Testis (tissue), 3 donors: Measurements from ENCODE around the gene BIN2. TPM values are rescaled to one million over a fixed set of nuclear protein-coding genes. Genes with fewer than 3 reads are reported as not detected.

Experiments
- DNase-seq: peaks from one replicate; pipeline ENCODE4 v3.0.0-alpha.2; 2019
- H3K27ac ChIP-seq, 2 donors: fragments of 200-600 bp; sonication (generic); one replicate each; pipeline ENCODE4 v1.5.1; 2019
- H3K27me3 ChIP-seq: fragments of 200-600 bp; sonication (generic); one replicate; pipeline ENCODE4 v1.5.1; 2019
- H3K36me3 ChIP-seq: fragments of 200-600 bp; sonication (generic); one replicate; pipeline ENCODE4 v1.5.1; 2017; ENCODE audit warnings: low read depth; ENCODE audit errors: missing control alignments
- H3K4me1 ChIP-seq: fragments of 200-600 bp; sonication (generic); one replicate; pipeline ENCODE4 v1.5.1; 2019
- H3K4me3 ChIP-seq, 2 donors: fragments of 200-600 bp; sonication (generic); one replicate each; pipeline ENCODE4 v1.5.1; 2017 to 2019
- H3K9me3 ChIP-seq: fragments of 200-600 bp; sonication (generic); one replicate; pipeline ENCODE4 v1.5.1; 2017
- POLR2A ChIP-seq: fragments of 450-650 bp; IDR thresholded peaks from one replicate; pipeline ENCODE4 v1.6.1; 2017; ENCODE audit warnings: antibody characterized with exemption, mild to moderate bottlenecking, moderate library complexity
- WGBS, 2 donors: methylation state at CpG; one replicate each; pipeline ENCODE4 v1.1.5; 2018; 5-methylcytosine and 5-hydroxymethylcytosine counted together
- intact Hi-C: fragments of 100-400 bp; cut with DNase I; formaldehyde crosslinking; loops from one replicate; pipeline ENCODE4 v1.15.1; 2023; ENCODE audit warnings: low total_unique reads
- polyA plus RNA-seq: library from polyadenylated mRNA; stranded (reverse); fragments of 350-450 nt; fragmentation: Illumina TruSeq; extraction: RNeasy Lipid Tissue Mini Kit (QIAGEN cat#74804); gene quantifications from one replicate; pipeline ENCODE4 v1.2.3, GENCODE V29; 2014; ENCODE audit warnings: low read depth, low replicate concordance; ENCODE audit not compliant: insufficient read depth
- total RNA-seq, 2 donors: library from RNA; depleted of rRNA; stranded (reverse); fragments of >200 nt; gene quantifications; one replicate each; pipeline ENCODE4 v1.2.3, GENCODE V29; 2016
- TF ChIP-seq, protein P1 (sequence below), 3 experiments: fragments of 450-650 bp in 2 of 3; fragments of 200-600 bp in 1 of 3; sonication (generic) in 1 of 3; IDR thresholded peaks; one replicate each; pipeline ENCODE4 v1.5.1; 2016 to 2019; ENCODE audit warnings: antibody characterized with exemption in 3 of 3, mild to moderate bottlenecking in 2 of 3, moderate library complexity in 1 of 3

BIN2 gene
- total and polyA plus RNA-seq, 3 donors from 2014 or later, result 10.9 to 29.6 (median 13.4) TPM

DNA sequence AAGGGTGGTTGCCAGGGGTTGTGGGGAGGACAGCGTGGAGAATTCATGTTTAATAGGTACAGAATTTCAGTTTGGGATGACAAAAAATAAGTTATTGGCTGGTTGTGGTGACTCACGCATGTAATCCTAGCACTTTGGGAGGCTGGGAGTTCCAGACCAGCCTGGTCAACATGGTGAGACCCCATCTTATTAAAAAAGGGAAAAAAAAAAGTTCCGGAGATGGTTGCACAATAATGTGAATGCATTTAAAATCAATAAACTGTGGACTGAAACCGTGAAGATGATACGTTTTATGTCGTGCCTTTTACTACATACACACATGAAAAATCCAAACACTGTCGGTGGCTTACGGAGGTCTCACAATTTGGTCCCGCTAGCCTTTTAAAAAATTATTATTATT is 46.7 kb upstream of the BIN2 start:
- intact Hi-C loops, result no loop called here
- H3K4me3 ChIP-seq, result no peak overlapping the region
- 95 to 97% methylated on average over 9 of the region's 9 CpGs for WGBS, 2 donors
- H3K27me3 ChIP-seq, result no peaks in the 10 kb centered on the region
- peaks cover 9% of the 10 kb centered on the region for H3K4me1 ChIP-seq
- H3K27ac ChIP-seq, result no peak overlapping the region
- H3K9me3 ChIP-seq, result no peaks in the 10 kb centered on the region
- no peaks in the 10 kb centered on the region for H3K36me3 ChIP-seq
- DNase-seq, result no peak
- TF ChIP-seq, protein P1, sequence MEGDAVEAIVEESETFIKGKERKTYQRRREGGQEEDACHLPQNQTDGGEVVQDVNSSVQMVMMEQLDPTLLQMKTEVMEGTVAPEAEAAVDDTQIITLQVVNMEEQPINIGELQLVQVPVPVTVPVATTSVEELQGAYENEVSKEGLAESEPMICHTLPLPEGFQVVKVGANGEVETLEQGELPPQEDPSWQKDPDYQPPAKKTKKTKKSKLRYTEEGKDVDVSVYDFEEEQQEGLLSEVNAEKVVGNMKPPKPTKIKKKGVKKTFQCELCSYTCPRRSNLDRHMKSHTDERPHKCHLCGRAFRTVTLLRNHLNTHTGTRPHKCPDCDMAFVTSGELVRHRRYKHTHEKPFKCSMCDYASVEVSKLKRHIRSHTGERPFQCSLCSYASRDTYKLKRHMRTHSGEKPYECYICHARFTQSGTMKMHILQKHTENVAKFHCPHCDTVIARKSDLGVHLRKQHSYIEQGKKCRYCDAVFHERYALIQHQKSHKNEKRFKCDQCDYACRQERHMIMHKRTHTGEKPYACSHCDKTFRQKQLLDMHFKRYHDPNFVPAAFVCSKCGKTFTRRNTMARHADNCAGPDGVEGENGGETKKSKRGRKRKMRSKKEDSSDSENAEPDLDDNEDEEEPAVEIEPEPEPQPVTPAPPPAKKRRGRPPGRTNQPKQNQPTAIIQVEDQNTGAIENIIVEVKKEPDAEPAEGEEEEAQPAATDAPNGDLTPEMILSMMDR (IDR thresholded peaks at IDR 0.05), result no peak
- TF ChIP-seq POLR2A, result no peak

DNA sequence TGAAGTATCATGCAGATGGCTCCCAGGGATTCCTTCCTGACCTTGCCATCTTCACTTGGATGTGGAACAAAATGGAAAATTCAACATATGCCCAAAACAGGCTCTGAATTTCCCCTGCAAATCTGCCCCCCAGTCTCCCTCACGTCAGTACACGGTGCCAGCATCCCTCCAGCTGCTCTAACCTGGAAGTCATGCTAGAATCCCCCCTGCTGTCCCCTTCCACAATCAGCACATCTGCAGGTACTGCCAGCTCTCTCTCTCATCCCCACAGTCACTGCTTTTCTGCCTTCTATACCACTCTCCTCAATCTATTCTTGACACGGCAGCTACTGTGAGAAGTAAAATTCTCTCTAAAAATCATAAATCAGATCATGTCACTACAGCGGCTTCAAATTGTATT is 45.6 kb upstream of the BIN2 start:
- DNase-seq, result no peak
- H3K4me3 ChIP-seq, result no peak overlapping the region
- 91 to 95% methylated on average over 4 of the region's 4 CpGs for WGBS, 2 donors
- no peak overlapping the region for H3K27ac ChIP-seq
- H3K27me3 ChIP-seq, result no peaks in the 10 kb centered on the region
- H3K4me1 ChIP-seq, result peaks cover 9% of the 10 kb centered on the region
- H3K9me3 ChIP-seq, result no peaks in the 10 kb centered on the region
- TF ChIP-seq, protein P1 (IDR thresholded peaks at IDR 0.05), result no peak
- no peak for TF ChIP-seq POLR2A
- intact Hi-C loops, result no loop called here
- no peaks in the 10 kb centered on the region for H3K36me3 ChIP-seq

DNA sequence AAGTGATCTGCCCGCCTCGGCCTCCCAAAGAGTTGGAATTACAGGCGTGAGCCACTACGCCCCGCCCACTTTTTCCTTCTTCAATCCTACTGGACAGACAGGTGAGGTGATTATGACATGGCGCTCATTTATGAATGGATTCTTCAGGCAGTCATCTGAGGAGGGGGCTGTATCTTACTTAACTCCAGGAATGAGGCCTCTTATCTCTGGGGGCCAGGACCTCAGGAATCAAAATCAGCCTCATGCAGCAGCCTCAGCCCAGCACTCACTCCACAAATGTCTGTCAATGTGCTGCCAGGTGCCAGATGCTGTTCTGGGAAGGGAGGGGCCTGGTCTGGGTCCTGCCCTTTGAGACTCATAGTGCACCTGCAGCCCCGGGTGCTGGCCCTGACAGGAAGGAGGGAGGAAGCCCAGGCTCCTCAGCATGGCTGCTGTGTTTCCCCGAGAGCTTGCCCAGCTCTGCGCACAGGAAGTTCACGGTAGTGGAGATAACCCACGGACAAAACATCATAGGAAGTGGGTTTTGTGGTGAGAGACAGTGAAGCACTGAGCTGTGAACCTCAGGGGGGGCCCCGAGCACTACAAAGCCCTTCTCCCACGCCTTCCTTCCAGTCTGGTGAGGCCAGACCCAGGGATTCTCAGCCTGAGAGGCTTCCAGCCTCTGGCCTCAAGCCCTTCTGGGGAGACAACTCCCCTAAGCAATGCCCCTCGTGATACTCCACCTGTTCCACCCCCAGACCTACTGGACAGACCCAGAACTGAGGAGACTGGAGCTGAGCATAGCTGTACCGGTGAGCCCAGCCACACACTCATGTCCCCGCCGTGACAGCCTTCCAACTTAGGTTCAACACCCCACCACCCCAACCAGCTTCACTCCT is 44.9 kb upstream of the BIN2 start:
- Histone ChIP-seq H3K4me1 (peaks cover 9% of the 10 kb centered on the region), H3K27ac (no peak overlapping the region), H3K36me3 (no peaks in the 10 kb centered on the region), H3K4me3 (no peak overlapping the region), H3K9me3 (no peaks in the 10 kb centered on the region), H3K27me3 (no peaks in the 10 kb centered on the region)
- intact Hi-C loops, result no loop called here
- peak; percentile 28 for DNase-seq
- no peak for TF ChIP-seq POLR2A
- TF ChIP-seq, protein P1 (IDR thresholded peaks at IDR 0.05), result no peak
- 75 to 80% methylated on average over 15 to 17 of the region's 17 CpGs for WGBS, 2 donors

DNA sequence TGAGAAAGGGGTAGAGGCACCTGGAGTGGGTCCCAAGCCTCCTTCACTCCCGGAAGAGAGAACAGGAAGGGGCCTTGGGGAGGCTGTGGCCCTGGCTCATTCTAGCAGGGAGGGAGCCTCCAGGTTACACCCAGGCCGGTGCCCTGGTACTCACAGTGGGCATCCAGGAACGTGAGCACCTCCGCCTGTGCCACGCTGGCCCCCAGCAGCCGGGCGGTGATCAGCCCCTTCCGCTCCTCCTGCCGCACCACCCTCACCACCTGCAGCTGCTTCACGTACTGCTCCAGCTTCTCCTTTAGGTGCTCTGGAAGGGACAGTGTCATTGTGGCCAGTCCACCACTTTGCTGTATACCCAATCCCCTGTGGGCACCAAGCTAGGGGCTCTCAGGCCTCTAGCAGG is 41.3 kb upstream of the BIN2 start:
- Histone ChIP-seq H3K27me3 (no peaks in the 10 kb centered on the region), H3K4me1 (no peaks in the 10 kb centered on the region), H3K36me3 (no peaks in the 10 kb centered on the region), H3K4me3 (no peak overlapping the region), H3K9me3 (no peaks in the 10 kb centered on the region), H3K27ac (no peak overlapping the region)
- intact Hi-C loops, result no loop called here
- DNase-seq, result no peak
- TF ChIP-seq POLR2A, result no peak
- TF ChIP-seq, protein P1 (IDR thresholded peaks at IDR 0.05), result no peak
- 95 to 100% methylated on average over 9 to 10 of the region's 10 CpGs for whole genome bisulfite sequencing, 2 donors

DNA sequence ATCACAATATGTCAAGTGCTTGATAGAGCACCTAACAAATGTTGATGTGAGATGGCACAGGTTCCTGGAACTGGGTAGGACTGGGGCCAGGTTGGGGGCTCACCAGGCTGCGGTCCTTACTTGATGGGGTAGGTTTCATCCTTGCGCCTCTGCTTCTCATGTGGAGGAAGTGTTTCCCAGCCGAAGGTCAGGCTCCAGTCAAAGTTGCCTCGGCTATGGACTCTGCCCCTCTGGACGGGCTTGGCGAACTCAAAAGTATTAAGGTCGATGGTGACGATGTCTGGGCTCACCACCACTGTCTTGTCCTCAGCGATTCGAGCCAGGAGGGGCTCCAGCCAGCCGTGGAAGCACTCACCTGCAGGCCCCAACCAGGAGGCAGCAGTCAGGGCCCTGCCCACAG is 40.0 kb upstream of the BIN2 start:
- 93% methylated on average over 10 to 11 of the region's 11 CpGs for WGBS, 2 donors

More for the DNA sequence above, 40.0 kb upstream of the BIN2 start:
- Histone ChIP-seq H3K4me1 (no peaks in the 10 kb centered on the region), H3K4me3 (no peak overlapping the region), H3K27ac (no peak overlapping the region), H3K36me3 (no peaks in the 10 kb centered on the region), H3K27me3 (no peaks in the 10 kb centered on the region), H3K9me3 (no peaks in the 10 kb centered on the region)
- intact Hi-C loops, result no loop called here
- no peak for DNase-seq
- no peak for TF ChIP-seq POLR2A
- TF ChIP-seq, protein P1 (IDR thresholded peaks at IDR 0.05), result no peak
